GM12891 (cell line): Measurements from ENCODE around the gene IARS1.

Source experiments
- POLR2A ChIP-seq: IDR thresholded peaks from 2 replicates; pipeline ENCODE4 v1.6.1; 2011; ENCODE audit warnings: low read depth, low read length, control low read depth
- POLR2AphosphoS5 ChIP-seq: IDR thresholded peaks from 2 replicates; pipeline ENCODE4 v1.6.1; 2011; ENCODE audit warnings: low read depth, low read length, control low read depth
- TAF1 ChIP-seq: IDR thresholded peaks from 2 replicates; pipeline ENCODE4 v1.6.1; 2011; ENCODE audit warnings: low read depth, low read length, control low read depth

DNA sequence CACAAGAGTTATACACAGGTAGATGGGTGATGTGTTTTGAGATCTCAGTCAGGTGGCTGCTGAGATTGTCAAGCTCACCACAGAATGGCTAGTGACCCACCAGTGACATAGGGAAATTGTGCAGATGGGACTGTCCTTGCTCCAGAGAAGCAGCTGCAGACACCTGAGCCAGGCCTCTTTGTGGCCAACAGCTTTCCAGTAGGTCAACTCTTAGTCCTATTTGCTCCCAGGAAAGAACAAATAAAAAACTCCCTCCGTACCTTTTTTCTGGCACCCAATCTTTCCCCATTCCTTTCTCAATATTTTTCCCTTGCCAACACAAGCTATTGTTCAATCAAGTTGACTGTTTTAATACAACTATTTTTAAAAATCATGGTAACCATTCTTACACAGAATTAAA is 14.2 kb downstream of the IARS1 start:
- no peak for TF ChIP-seq POLR2A
- TF ChIP-seq TAF1: no peak
- TF ChIP-seq POLR2AphosphoS5: no peak
